Sigmoid colon (tissue), 4 donors: ENCODE results near the gene ECHS1.

Experiments used
- POLR2A ChIP-seq, 2 donors: fragments of 450-650 bp; IDR thresholded peaks; one replicate each; pipeline ENCODE4 v1.6.1; 2016; ENCODE audit warnings: antibody characterized with exemption in 2 of 2, mild to moderate bottlenecking in 2 of 2, moderate library complexity in 2 of 2
- POLR2AphosphoS5 ChIP-seq, 4 donors: sonication (generic); formaldehyde crosslinking; IDR thresholded peaks; one replicate each; pipeline ENCODE4 v1.6.1; 2017; ENCODE audit warnings: antibody characterized with exemption in 4 of 4
- TF ChIP-seq, protein P1 (sequence below), 4 experiments: fragments of 450-650 bp in 3 of 4; fragments of 200-600 bp in 1 of 4; IDR thresholded peaks; one replicate each; pipeline ENCODE4 v1.5.1; 2016 to 2019; ENCODE audit warnings: antibody characterized with exemption in 4 of 4, mild to moderate bottlenecking in 3 of 4, moderate library complexity in 2 of 4

- TF ChIP-seq, protein P1, sequence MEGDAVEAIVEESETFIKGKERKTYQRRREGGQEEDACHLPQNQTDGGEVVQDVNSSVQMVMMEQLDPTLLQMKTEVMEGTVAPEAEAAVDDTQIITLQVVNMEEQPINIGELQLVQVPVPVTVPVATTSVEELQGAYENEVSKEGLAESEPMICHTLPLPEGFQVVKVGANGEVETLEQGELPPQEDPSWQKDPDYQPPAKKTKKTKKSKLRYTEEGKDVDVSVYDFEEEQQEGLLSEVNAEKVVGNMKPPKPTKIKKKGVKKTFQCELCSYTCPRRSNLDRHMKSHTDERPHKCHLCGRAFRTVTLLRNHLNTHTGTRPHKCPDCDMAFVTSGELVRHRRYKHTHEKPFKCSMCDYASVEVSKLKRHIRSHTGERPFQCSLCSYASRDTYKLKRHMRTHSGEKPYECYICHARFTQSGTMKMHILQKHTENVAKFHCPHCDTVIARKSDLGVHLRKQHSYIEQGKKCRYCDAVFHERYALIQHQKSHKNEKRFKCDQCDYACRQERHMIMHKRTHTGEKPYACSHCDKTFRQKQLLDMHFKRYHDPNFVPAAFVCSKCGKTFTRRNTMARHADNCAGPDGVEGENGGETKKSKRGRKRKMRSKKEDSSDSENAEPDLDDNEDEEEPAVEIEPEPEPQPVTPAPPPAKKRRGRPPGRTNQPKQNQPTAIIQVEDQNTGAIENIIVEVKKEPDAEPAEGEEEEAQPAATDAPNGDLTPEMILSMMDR (IDR thresholded peaks at IDR 0.05): no peak
- TF ChIP-seq POLR2AphosphoS5 (IDR thresholded peaks at IDR 0.05) (no peak), POLR2A (IDR thresholded peaks at IDR 0.05) (no peak)
Observed at GRCh38 chr10:133400624-133401424, 27.7 kb upstream of the ECHS1 start.
